A375 (cell line): ENCODE data around the gene TP53TG3E. TPM values are rescaled to one million over a fixed set of nuclear protein-coding genes. Genes with fewer than 3 reads are reported as not detected.

Source experiments
- small RNA-seq: library from RNA; depleted of rRNA; stranded (forward); fragments of <200 nt; gene quantifications from one replicate; pipeline ENCODE3, GENCODE V24; 2014
- total RNA-seq: library from RNA; depleted of rRNA; stranded (reverse); fragments of >200 nt; shearing (Covaris generic); gene quantifications from 2 replicates; pipeline ENCODE4 v1.2.3, GENCODE V29; 2014; rRNA removed

The TP53TG3E gene, protein sequence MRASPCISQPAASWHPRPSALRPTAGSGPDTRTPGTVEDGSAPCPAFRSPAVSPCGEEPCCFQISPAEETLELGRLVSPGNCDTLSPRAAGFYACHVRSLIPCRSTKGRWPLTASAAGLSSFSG
- not detected in 2 replicates for total RNA-seq

DNA sequence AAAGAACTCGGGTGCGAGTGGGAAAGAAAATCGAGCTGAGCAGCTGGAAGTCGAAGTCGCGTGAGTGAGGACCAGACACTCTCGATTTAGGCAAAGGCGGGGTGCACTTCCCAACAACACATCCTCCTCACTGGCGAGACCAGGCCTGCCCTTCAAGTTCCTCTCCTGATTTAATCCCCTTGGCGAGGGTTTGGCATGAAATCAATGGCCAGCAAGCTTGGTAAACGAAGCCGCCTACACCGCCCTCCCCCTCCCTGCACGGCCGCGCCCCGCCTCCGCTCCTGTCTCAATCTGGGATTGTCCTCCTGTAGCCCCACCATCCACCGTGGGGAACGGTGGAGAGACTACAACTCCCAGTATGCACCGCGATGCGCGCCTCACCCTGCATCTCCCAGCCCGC is at the start of gene TP53TG3E:
TSS of gene TP53TG3E (plus strand) at position 301 of the 400 bp plus-strand sequence. CDS start at position 369, 68 bp downstream.

Small RNA genes lying within 50 kb of the gene (small RNA-seq; reads per million reads assigned to genes)
- gene AC141257.3: not detected

Other genes starting within 250 kb of the TP53TG3E start
- gene TP53TG3C, start 110.1 kb upstream of the TP53TG3E start, total RNA-seq: 0.90 and 1.1 TPM in 2 replicates
- gene TP53TG3B, start 56.5 kb downstream of the TP53TG3E start, total RNA-seq: 0.74 and 1.5 TPM in 2 replicates
- gene TP53TG3F, start 155.3 kb downstream of the TP53TG3E start, total RNA-seq: not detected in 2 replicates